IMR-90 (cell line): ENCODE measurements around the gene RCAN2.

ENCODE experiments used
- CEBPB ChIP-seq: IDR thresholded peaks from 2 replicates; pipeline ENCODE4 v1.6.1; 2012; ENCODE audit warnings: low read depth, low read length, improper control_type of control experiment
- CTCF ChIP-seq: conservative IDR thresholded peaks from 2 replicates; pipeline ENCODE4 v1.5.1; 2012; ENCODE audit warnings: mild to moderate bottlenecking, low read depth, low read length, improper control_type of control experiment
- MXI1 ChIP-seq: IDR thresholded peaks from 2 replicates; pipeline ENCODE4 v1.6.1; 2012; ENCODE audit warnings: low read depth, mild to moderate bottlenecking, low read length, moderate library complexity, borderline replicate concordance
- POLR2A ChIP-seq: IDR thresholded peaks from 2 replicates; pipeline ENCODE4 v1.6.1; 2012; ENCODE audit warnings: mild to moderate bottlenecking, low read depth, low read length
- SMC3 ChIP-seq: fragments of 150-350 bp; IDR thresholded peaks from 2 replicates; pipeline ENCODE4 v1.6.1; 2016; ENCODE audit warnings: low read depth, mild to moderate bottlenecking, antibody characterized with exemption, low read length, moderate library complexity

GRCh38 chr6:46302176-46302575 lies 189.1 kb downstream of the RCAN2 start:
- TF ChIP-seq CTCF (no peak), MXI1 (no peak), SMC3 (no peak), CEBPB (no peak), POLR2A (no peak)
